GM19397 (cell line): ENCODE measurements around the gene DENND1A.
A peak's percentile ranks its signal among the peaks of the same experiment; 100 is the strongest.
"Not testable (repeated sequence)": the region's sequence is repeated elsewhere in the genome, so short reads cannot be mapped to it uniquely, and the experiment has no call there.

Experiments
- ATAC-seq: cut with Tn5 transposase; IDR thresholded peaks from one replicate; pipeline ENCODE4 v1.9.1; 2021; ENCODE audit warnings: mild to moderate bottlenecking, moderate library complexity; ENCODE audit not compliant: unreplicated experiment

DENND1A gene

DNA sequence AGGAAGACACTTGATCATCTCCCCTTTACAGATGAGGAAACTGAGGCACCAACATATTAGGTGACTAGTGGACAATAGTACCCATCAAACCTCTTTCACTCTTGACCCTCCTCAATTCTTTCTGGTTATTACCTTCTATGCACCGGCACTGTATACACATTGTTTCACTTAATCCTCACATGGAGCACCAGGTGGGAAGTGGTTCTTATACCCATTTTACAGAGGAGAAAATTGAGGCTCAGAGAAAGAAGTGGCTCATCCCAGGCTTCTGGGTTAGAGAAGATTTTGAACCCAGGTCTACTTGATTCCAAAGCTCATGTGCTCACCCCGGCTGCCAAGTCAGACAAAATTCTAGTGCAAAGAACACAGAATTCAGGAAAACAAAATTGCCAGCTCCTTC is 17.4 kb upstream of the DENND1A start:
- ATAC-seq: no peak

DNA sequence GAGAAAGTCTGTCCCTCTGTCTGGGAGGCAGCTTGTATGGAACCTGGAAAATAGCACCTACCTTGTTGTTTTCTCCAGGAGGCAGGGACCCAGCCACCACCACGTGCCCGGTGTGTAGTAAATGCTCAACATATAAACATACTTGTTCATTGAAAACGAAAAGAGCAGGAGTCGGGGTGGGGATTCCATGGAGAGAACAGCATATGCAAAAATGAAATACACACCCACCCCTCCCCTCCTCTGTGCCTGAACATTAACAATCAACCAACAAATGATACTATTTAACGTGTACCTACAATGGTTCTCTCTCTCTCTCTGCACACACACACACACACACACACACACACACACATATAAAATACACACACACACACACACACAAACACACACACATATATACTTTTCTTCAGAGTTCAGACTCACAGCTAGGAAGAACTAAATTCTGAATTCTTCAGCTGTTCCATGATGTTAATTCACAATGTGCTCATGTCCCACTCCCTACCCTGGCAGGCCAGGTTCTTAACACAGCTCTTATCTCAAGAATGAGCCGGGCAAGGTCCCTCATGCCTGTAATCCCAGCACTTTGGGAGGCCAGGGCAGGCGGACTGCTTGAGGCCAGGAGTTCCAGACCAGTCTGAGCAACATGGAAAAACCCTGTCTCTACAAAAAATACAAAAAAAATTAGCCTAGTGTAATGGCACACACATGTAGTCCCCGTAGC is 16.3 kb upstream of the DENND1A start:
- ATAC-seq: no peak

DNA sequence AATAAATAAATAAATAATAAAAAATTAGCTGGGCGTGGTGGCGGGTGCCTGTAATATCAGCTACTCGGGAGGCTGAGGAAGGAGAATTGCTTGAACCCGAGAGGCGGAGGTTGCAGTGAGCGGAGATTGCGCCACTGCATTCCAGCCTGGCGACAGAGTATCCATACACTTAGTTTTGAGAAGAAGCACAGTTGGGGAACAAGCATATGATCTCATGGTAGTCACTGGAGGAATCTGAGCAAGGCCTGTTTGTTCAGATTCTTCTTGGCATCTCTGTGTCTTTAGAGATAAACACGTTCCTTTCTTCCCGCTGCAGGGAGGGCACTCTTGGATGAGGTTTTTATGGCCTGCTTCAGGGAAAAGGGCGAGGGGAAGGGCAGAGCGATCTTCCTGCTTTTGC is 15.6 kb upstream of the DENND1A start:
- no peak for ATAC-seq

- ATAC-seq: not testable (repeated sequence)
These were observed 14.5 kb upstream of the DENND1A start for GRCh38 chr9:123944464-123944863.

DNA sequence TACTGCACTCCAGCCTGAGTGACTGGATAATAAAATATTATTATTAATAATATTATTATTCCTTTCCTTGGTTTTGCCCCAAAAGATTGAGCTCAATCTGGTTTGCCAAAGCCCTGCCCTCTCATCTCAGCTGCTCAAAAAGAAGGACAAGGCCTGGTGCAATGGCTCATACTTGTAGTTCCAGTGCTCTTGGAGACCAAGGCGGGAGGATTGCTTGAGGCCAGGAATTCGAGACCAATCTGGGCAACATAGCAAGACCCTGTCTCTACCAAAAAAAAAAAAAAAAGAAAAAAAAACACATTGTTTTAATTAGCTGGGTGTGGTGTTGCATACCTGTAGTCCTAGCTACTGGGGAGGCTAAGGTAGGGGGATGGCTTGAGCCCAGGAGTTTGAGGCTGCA is 13.7 kb upstream of the DENND1A start:
- no peak for ATAC-seq

GRCh38 chr9:123942542-123942941 is 12.6 kb upstream of the DENND1A start:
- ATAC-seq: no peak

DNA sequence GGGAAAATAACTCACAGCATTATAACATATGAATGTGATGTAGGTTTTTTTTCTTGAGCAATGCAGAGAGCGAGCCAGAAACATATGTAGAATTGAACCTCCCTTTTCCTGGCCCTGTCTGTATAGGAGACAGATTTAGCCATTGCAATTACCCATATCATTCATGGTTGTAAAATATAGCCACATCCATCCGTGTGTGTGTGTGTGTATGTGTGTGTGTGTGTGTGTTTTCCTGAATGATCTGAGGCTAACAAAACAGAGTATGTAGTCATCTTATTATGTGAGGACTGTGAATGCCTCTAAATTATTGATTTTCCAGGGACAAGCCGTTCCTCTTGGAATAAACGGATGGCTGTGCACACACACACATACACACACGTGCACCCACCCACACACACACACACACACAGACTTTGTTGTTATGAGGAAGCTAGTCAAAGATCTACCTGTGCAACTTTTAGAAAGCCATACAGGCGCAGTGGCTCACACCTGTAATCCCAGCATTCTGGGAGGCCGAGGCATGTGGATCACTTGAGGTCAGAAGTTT is 11.7 kb upstream of the DENND1A start:
- no peak for ATAC-seq

DNA sequence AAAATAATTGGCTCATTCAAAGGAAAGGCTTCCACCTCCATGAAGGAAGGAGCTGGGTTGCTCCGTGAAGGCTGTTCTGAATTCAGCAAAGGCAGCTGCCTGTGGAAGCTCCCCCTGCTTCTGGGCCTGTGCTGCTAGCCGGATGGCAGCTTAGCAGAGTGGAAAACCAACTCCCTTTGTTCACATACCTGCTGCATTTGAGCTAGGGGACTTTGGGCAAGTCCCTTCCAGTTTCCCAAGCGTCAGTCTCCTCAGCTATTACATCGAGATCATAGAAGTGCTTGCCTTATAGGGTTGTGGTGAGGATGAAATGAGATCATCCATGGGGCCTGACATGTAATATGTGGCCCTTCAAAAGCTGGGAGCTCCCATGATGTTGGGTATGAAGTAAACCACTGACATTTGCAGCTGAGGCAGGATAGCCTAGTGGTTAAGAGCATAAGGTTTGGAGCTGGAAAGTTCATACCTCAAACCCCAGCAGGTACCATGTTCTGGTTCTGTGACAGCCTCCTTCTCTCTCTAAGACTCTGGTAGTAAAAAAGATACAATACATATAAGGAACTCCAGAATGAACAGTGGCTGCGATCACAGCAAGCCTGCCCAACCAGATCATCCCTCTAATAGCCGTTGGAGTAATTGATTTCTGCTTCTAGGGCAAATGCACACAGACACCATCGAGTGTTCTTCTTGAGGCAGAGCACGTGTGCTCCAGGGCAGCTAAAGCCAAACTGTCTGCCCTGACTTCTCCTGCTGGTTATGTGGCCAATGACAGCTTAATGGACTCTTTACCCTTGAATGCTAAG is 11.0 kb upstream of the DENND1A start:
- no peak for ATAC-seq

DNA sequence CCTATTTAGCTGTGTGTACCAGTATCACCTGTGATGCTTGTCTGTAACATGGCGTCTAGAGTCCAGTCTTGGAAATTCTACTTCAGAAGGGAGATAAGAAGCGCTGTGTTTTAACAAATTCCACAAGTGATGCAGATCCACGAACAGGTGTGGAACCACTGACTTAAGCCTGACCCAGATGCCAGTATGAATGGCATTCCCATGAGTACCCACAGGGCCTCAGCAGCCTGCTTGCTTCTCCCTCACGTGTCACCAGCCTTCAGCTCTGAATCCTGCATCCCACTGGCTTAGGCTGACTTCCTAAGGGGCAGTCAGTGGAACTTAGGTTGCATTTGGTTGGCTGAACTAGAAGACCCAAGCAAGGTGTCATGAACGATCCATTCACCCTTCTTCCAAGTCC is 8.5 kb upstream of the DENND1A start:
- no peak for ATAC-seq

GRCh38 chr9:123936575-123936974 is 6.6 kb upstream of the DENND1A start:
- ATAC-seq: not testable (repeated sequence)

GRCh38 chr9:123933440-123934212 is 3.7 kb upstream of the DENND1A start:
- no peak for ATAC-seq

DNA sequence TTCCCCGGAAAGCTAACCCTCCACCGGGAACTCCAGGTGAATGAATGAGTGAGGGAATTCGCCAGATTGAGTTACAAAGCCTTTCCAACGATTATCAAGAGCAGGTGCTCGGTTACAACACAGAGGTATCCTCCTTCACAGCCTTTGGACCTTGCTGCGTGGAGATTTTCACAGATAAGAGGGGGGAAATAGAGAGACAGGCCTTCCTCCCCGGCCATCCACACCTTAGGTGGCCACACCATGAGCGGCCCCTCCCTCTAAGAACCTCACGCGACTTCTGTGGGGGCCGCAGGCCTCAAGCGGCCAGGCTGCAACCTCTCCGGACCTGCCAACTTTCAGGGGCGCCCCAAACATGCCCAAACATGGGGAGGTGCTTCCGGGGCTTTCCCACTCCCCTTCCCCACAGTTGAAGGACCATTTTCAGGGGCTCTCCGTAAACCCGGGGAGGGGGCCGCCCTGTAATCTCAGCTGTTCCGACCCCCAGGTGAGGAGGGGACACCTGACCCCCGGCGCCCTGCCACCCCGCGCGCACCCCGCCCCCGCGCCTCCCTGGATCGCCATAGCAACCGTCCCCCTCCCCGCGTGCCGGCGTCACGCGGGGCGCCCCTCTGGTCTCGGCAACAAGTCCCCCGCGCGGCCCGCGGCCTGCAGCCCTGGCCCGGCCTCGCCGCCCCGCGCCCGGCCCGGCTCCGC is 603 bp downstream of the DENND1A start:
- ATAC-seq: peak; percentile 21

DNA sequence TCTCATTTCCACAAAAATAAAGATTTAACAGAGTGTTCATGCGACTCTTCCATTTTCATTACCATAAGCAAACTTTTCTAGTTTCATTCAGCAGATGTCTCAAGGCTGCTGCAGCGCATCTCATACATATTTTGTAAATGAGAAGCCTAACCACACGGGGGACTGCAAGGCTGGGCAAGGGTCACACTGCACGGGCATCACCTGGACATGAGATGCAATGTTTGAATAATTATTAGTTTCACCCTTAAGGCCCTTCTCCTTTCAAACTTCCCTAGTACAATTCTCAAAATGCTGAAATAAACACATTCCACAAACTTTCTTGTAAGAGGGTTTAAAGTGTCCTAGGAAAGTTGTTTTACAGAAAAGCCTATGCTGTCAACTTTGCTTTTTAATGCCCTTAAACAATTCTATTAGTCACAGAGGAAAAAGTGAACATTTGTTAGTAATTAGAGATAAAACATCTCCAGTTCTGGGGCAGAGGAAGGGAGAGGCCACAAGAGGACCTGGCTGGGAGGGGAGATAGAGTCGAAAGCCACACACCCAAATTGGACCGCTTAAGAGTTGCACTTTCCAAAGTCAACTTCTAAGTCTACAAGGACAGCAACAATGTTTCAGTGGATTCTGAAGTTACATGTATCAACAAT is 1.3 kb downstream of the DENND1A start:
- no peak for ATAC-seq

- ATAC-seq: no peak
These were observed 2.0 kb downstream of the DENND1A start for GRCh38 chr9:123927625-123928532.

DNA sequence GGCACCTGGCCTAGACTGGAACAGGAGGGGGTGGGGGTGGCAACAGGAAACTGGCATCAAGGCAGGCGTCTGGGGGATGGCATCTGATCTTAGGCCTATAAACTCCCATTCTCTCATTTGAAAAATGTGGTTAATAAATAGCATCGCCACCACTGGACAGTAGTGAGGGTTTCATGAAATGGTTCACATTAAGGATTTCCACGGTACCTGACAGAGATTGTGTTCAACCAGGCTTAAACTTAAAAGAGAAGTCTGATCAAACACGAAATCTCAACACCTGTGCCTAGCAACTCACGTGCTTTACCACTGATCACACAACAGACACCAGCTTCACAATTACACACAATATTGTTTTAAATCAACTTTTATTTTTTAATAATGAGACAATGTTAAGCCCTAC is 3.0 kb downstream of the DENND1A start:
- ATAC-seq: no peak

DNA sequence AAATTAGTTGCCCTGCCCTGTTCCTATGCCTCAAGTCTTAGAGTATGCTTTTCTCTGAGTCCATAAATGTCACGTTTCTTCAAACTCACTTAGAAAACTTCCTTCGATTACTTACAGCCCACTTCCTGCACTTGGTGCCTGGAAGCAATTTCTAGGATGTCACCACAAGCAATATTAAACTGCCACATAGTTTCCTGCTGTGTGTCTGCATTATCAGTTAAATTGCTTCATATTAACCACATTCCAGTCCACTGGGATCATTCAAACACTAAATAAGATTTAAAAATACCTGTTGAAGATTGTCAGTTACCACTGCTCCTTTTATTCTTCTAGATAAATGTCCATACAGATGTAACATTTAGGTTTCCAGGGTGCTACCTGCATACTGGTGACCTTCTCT is 4.1 kb downstream of the DENND1A start:
- ATAC-seq: no peak

GRCh38 chr9:123925161-123925560 is 4.8 kb downstream of the DENND1A start:
- ATAC-seq: no peak

DNA sequence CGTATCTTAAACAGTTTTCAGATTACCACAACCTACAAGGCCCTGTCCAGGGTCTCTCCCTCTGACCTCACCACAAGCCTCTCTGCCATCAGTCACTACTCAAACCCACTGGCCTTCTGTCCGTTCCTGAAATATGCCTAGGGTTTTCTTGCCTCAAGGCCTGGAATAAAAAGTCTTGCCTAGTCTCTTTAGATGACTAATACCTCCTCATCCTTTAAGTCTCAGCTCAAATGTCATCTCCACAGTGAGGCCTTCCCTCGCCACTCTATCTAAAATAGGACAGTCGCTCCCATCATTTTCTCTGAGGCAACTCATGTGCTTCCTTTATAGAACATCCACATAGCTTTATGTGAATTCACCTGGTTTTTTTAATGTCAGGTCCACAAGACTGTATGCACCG is 5.2 kb downstream of the DENND1A start:
- ATAC-seq: no peak

GRCh38 chr9:123923884-123924283 is 6.0 kb downstream of the DENND1A start:
- ATAC-seq: no peak
